Tibial nerve (tissue), 4 donors: ENCODE data around the gene MSRB3. TPM values are rescaled to one million over a fixed set of nuclear protein-coding genes. Genes with fewer than 3 reads are reported as not detected.

Source experiments
- DNase-seq, 2 donors: peaks; one replicate each; pipeline ENCODE4 v3.0.0-alpha.2; 2019; ENCODE audit warnings: low spot score in 2 of 2
- H3K27ac ChIP-seq, 4 donors: fragments of 200-600 bp; sonication (generic) in 3 of 4; one replicate each; pipeline ENCODE4 v1.5.1; 2017 to 2019; ENCODE audit warnings: mild to moderate bottlenecking in 1 of 4
- H3K27me3 ChIP-seq, 2 donors: fragments of 200-600 bp; sonication (generic) in 1 of 2; one replicate each; pipeline versions ENCODE4 v1.5.1 to v1.6.0; 2017 to 2019
- H3K36me3 ChIP-seq, 3 donors: fragments of 200-600 bp; sonication (generic); one replicate each; pipeline ENCODE4 v1.5.1; 2018 to 2019
- H3K4me1 ChIP-seq, 4 donors: fragments of 200-600 bp; sonication (generic) in 3 of 4; one replicate each; pipeline ENCODE4 v1.5.1; 2017 to 2019
- H3K4me3 ChIP-seq, 4 donors: fragments of 200-600 bp; sonication (generic) in 3 of 4; one replicate each; pipeline ENCODE4 v1.5.1; 2017 to 2019; ENCODE audit warnings: mild to moderate bottlenecking in 1 of 4, moderate library complexity in 1 of 4
- H3K9me3 ChIP-seq, 4 donors: fragments of 200-600 bp; sonication (generic) in 3 of 4; one replicate each; pipeline ENCODE4 v1.5.1; 2017 to 2019
- EP300 ChIP-seq, 2 donors: sonication (generic); formaldehyde crosslinking; IDR thresholded peaks; one replicate each; pipeline ENCODE4 v1.6.1; 2017; ENCODE audit warnings: antibody characterized with exemption in 2 of 2, mild to moderate bottlenecking in 1 of 2
- POLR2A ChIP-seq, 2 donors: fragments of 450-650 bp; IDR thresholded peaks; one replicate each; pipeline ENCODE4 v1.6.1; 2017; ENCODE audit warnings: antibody characterized with exemption in 2 of 2, mild to moderate bottlenecking in 2 of 2, moderate library complexity in 2 of 2
- WGBS, 2 donors: methylation state at CpG; one replicate each; pipeline ENCODE4 v1.1.5; 2018; 5-methylcytosine and 5-hydroxymethylcytosine counted together
- total RNA-seq, 4 donors: library from RNA; depleted of rRNA; stranded (reverse); fragments of >200 nt; gene quantifications; one replicate each; pipeline ENCODE4 v1.1.0, GENCODE V29; 2016
- TF ChIP-seq, protein P1 (sequence below), 5 experiments: fragments of 200-600 bp in 3 of 5; fragments of 450-650 bp in 2 of 5; sonication (generic) in 3 of 5; IDR thresholded peaks; one replicate each; pipeline ENCODE4 v1.5.1; 2016 to 2019; ENCODE audit warnings: antibody characterized with exemption in 5 of 5, mild to moderate bottlenecking in 3 of 5, moderate library complexity in 2 of 5

MSRB3 gene
- total RNA-seq, 4 donors from 2014 or later, result 42.0 to 64.0 (median 47.9) TPM

DNA sequence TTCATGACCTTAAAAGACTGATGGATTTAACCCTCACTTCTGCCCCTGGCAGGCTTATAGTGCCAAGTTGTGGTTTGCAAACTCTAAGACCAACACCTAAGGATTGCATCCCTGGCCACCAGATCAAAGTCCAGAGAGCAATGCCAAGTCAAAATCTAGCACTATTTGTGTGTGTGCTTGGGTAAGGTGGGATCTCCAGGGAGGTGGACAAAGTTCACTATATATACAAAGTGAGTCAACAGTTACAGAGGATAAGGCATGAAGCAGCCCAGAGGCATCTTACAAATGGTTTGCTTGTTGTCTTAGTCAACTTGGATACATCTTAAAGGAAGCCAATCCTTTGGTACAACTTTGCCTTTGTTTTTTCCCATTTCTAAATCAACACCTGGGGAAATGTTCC lies 137.3 kb downstream of the MSRB3 start:
- H3K4me1 ChIP-seq, result no peaks in the 10 kb centered on the region
- H3K27ac ChIP-seq, result no peak overlapping the region
- TF ChIP-seq, protein P1, sequence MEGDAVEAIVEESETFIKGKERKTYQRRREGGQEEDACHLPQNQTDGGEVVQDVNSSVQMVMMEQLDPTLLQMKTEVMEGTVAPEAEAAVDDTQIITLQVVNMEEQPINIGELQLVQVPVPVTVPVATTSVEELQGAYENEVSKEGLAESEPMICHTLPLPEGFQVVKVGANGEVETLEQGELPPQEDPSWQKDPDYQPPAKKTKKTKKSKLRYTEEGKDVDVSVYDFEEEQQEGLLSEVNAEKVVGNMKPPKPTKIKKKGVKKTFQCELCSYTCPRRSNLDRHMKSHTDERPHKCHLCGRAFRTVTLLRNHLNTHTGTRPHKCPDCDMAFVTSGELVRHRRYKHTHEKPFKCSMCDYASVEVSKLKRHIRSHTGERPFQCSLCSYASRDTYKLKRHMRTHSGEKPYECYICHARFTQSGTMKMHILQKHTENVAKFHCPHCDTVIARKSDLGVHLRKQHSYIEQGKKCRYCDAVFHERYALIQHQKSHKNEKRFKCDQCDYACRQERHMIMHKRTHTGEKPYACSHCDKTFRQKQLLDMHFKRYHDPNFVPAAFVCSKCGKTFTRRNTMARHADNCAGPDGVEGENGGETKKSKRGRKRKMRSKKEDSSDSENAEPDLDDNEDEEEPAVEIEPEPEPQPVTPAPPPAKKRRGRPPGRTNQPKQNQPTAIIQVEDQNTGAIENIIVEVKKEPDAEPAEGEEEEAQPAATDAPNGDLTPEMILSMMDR (IDR thresholded peaks at IDR 0.05), result no peak
- TF ChIP-seq EP300 (IDR thresholded peaks at IDR 0.05), result no peak
- no peak for TF ChIP-seq POLR2A (IDR thresholded peaks at IDR 0.05)
- no peak for DNase-seq
- H3K36me3 ChIP-seq, result peaks cover 0 to 29% (median 0%) of the 10 kb centered on the region in 3 donors
- H3K9me3 ChIP-seq, result peaks cover 0 to 15% (median 3%) of the 10 kb centered on the region in 4 donors
- no peaks in the 10 kb centered on the region for H3K27me3 ChIP-seq
- H3K4me3 ChIP-seq, result no peak overlapping the region

DNA sequence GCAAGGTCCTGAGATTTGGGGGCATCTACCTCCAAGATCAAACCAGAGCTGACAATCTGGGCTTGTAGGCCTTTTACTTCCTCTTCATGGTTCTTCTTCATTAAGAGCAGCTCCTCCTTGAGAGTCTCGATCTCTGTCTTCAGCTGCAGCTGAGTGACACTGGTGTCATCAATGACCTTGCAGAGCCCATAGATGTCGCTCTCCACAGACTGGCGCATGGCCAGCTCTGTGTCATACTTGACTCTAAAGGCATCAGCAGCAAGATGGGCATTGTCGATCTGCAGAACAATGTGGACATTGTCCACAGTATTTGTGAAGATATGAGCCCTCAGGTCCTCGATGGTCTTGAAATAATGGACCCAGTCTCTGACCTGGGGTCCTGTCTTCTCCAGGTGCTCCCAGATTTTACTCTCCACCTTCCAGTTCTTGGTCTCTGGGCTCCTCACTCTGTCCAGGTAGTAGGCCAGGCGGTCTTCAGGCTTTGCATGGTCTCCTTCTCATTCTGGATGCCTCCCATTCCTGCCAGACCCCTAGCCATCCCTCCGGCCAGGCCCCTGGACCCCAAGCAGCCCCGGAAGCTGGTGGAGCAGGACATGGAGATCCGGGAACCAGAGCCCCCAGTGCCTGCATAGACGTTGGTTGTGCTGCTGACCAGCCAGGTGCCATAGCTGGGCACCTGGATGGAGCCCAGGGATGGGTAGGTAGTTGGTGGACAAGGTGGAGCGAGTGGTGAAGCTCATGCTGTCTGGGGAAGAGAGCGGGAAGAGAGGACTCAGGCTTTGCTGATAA lies 141.0 kb downstream of the MSRB3 start:
- Histone ChIP-seq H3K4me1 (no peaks in the 10 kb centered on the region), H3K36me3 (peaks cover 0 to 40% (median 0%) of the 10 kb centered on the region in 3 donors), H3K27ac (no peak overlapping the region), H3K9me3 (peaks cover 0 to 45% (median 9%) of the 10 kb centered on the region in 4 donors), H3K27me3 (no peaks in the 10 kb centered on the region), H3K4me3 (no peak overlapping the region)
- WGBS, 2 donors, result 94 to 96% methylated on average over 12 of the region's 12 CpGs
- DNase-seq, result no peak
- TF ChIP-seq POLR2A (IDR thresholded peaks at IDR 0.05), result no peak
- TF ChIP-seq, protein P1 (IDR thresholded peaks at IDR 0.05), result no peak
- no peak for TF ChIP-seq EP300 (IDR thresholded peaks at IDR 0.05)

DNA sequence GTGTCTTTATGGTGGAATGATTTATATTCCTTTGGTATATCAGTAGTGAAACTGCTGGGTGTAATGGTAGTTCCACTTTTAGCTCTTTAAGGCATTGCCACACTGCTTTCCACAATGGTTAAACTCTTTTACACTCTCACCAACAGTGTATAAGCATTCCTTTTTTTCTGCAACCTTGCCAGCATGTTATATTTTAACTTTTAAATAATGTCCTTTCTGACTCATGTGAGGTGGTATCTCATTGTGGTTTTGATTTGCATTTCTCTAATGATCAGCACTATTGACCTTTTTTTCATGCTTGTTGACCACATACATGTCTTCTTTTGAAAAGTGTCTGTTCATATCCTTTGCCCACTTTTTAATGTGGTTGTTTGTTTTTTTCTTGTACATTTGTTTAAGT lies 142.5 kb downstream of the MSRB3 start:
- peaks cover 0 to 42% (median 0%) of the 10 kb centered on the region in 3 donors for H3K36me3 ChIP-seq
- H3K27me3 ChIP-seq, result no peaks in the 10 kb centered on the region
- no peak for TF ChIP-seq EP300 (IDR thresholded peaks at IDR 0.05)
- no peak for TF ChIP-seq POLR2A (IDR thresholded peaks at IDR 0.05)
- TF ChIP-seq, protein P1 (IDR thresholded peaks at IDR 0.05), result no peak
- H3K27ac ChIP-seq, result no peak overlapping the region
- H3K9me3 ChIP-seq, result peaks cover 0 to 54% (median 9%) of the 10 kb centered on the region in 4 donors
- H3K4me1 ChIP-seq, result no peaks in the 10 kb centered on the region
- no peak overlapping the region for H3K4me3 ChIP-seq
- DNase-seq, result no peak

DNA sequence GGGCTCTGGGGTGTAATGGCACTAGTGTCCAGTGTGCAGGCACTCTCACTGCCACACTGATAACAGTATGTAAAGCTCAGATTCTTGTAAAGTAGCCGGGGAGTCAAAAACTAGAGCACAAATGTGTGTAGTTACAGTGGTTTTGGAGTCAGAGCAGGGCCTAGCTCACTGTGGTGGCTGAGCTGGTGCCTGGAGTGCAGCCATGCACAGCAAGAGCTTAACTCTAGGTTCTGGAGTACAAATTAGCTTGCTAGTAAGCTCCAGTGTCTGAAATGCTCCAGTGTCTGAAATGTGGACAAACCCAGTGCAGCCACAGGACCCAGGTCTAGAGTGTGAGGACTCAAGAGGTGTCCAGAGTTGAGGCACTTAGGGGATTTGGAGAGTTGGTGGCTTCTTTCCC lies 149.2 kb downstream of the MSRB3 start:
- TF ChIP-seq, protein P1 (IDR thresholded peaks at IDR 0.05), result no peak
- TF ChIP-seq EP300 (IDR thresholded peaks at IDR 0.05) (no peak), POLR2A (IDR thresholded peaks at IDR 0.05) (no peak)
- no peak overlapping the region for H3K4me3 ChIP-seq
- H3K9me3 ChIP-seq, result peaks cover 0 to 36% (median 2%) of the 10 kb centered on the region in 4 donors
- no peaks in the 10 kb centered on the region for H3K27me3 ChIP-seq
- H3K36me3 ChIP-seq, result peaks cover 0 to 6% (median 0%) of the 10 kb centered on the region in 3 donors
- 88 to 89% methylated on average over 1 of the region's 1 CpG for WGBS, 2 donors
- no peak overlapping the region for H3K27ac ChIP-seq
- no peak for DNase-seq
- peaks cover 0 to 10% (median 0%) of the 10 kb centered on the region in 4 donors for H3K4me1 ChIP-seq

DNA sequence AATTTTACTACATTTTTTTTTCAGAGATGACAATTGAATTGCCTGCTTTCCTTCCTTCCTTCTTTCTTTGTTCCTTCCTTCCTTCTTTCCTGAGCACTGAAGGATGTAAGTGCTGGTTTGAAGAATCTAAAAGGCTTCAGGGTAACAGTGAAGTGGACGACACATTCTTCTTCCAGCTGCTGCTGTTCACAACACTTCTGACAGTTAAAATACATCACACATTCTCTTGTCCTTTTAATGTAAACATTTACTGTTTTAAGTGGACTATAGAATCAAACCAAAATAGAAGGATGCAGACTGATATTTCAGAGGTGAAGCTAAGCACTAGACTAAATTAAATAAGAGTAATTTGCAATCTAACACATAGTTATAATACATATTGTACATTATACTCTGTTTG lies 151.5 kb downstream of the MSRB3 start:
- no peak for TF ChIP-seq EP300 (IDR thresholded peaks at IDR 0.05)
- TF ChIP-seq, protein P1 (IDR thresholded peaks at IDR 0.05), result no peak
- TF ChIP-seq POLR2A (IDR thresholded peaks at IDR 0.05), result no peak
- Histone ChIP-seq H3K27ac (no peak overlapping the region), H3K9me3 (peaks cover 0 to 23% (median 2%) of the 10 kb centered on the region in 4 donors), H3K27me3 (no peaks in the 10 kb centered on the region), H3K4me3 (no peak overlapping the region), H3K4me1 (peaks cover 0 to 10% (median 0%) of the 10 kb centered on the region in 4 donors), H3K36me3 (peaks cover 0 to 6% (median 0%) of the 10 kb centered on the region in 3 donors)
- WGBS, 2 donors, result 59 to 72% methylated on average over 1 of the region's 1 CpG
- no peak for DNase-seq
